ENCODE measurements around the gene EZR. TPM values are rescaled to one million over a fixed set of nuclear protein-coding genes. Genes with fewer than 3 reads are reported as not detected.

The EZR gene
- polyA plus RNA-seq, 2 of the 4 experiments (the other 2 are of a cell fraction), result 219 to 254 TPM

GRCh38 chr6:158847012-158847529, 27.9 kb upstream of the EZR start:
- ChIA-PET CTCF (interaction anchor here (1.3 kb wide), 1 partner anchor 123 kb away, joined by 3 read pairs; no protein-coding TSS in a partner anchor), POLR2A (interaction anchor here (1.0 kb wide), 1 partner anchor 28 kb away, joined by 3 read pairs; the partner anchor contains the start of gene EZR)
- Histone ChIP-seq H3K9me3 (no peaks in the 10 kb centered on the region), H3K27ac (peak overlapping the region in 1 of 2 experiments; percentile 92; a peak in 3 of 6 replicates), H3K4me1 (peaks cover 38% of the 10 kb centered on the region), H3K4me2 (no peak overlapping the region), H3K4me3 (no peak overlapping the region)
- no peak for ATAC-seq
- DNase-seq (ENCODE audit: low read depth in 1 of 2, low spot score in 1 of 2), result no peak
- no peak for FAIRE-seq
- TF ChIP-seq MAFK (IDR thresholded peaks at IDR 0.05; ENCODE audit: partially characterized antibody), result no peak
- no peak for TF ChIP-seq KDM1A (IDR thresholded peaks at IDR 0.05; ENCODE audit: low read depth)
- TF ChIP-seq EP300 (IDR thresholded peaks at IDR 0.05), result no peak
- TF ChIP-seq FOSL2 (IDR thresholded peaks at IDR 0.05), result no peak
- no peak for TF ChIP-seq FOSL2 (CRISPR knock-in tag; IDR thresholded peaks at IDR 0.05)
- no peak for TF ChIP-seq RCOR1 (IDR thresholded peaks at IDR 0.05; ENCODE audit: low read depth, low read length)
- TF ChIP-seq, protein P1, sequence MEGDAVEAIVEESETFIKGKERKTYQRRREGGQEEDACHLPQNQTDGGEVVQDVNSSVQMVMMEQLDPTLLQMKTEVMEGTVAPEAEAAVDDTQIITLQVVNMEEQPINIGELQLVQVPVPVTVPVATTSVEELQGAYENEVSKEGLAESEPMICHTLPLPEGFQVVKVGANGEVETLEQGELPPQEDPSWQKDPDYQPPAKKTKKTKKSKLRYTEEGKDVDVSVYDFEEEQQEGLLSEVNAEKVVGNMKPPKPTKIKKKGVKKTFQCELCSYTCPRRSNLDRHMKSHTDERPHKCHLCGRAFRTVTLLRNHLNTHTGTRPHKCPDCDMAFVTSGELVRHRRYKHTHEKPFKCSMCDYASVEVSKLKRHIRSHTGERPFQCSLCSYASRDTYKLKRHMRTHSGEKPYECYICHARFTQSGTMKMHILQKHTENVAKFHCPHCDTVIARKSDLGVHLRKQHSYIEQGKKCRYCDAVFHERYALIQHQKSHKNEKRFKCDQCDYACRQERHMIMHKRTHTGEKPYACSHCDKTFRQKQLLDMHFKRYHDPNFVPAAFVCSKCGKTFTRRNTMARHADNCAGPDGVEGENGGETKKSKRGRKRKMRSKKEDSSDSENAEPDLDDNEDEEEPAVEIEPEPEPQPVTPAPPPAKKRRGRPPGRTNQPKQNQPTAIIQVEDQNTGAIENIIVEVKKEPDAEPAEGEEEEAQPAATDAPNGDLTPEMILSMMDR (IDR thresholded peaks at IDR 0.05), result no peak
- no peak for TF ChIP-seq EHMT2 (IDR thresholded peaks at IDR 0.05; ENCODE audit: low read depth)
- no peak for TF ChIP-seq HEYL (CRISPR knock-in tag; IDR thresholded peaks at IDR 0.05)
- no peak for TF ChIP-seq CHD4 (IDR thresholded peaks at IDR 0.05; ENCODE audit: borderline replicate concordance)
- no peak for TF ChIP-seq HDAC2 (IDR thresholded peaks at IDR 0.05)
- no peak for TF ChIP-seq ZNF302 (CRISPR knock-in tag; IDR thresholded peaks at IDR 0.05)
- no peak for TF ChIP-seq SREBF2 (IDR thresholded peaks at IDR 0.05)
- no peak for TF ChIP-seq ZFP36 (IDR thresholded peaks at IDR 0.05; ENCODE audit: borderline replicate concordance, partially characterized antibody)
- WGBS (ENCODE audit: missing lambda C conversion rate), result 95% methylated on average over 11 of the region's 11 CpGs

DNA sequence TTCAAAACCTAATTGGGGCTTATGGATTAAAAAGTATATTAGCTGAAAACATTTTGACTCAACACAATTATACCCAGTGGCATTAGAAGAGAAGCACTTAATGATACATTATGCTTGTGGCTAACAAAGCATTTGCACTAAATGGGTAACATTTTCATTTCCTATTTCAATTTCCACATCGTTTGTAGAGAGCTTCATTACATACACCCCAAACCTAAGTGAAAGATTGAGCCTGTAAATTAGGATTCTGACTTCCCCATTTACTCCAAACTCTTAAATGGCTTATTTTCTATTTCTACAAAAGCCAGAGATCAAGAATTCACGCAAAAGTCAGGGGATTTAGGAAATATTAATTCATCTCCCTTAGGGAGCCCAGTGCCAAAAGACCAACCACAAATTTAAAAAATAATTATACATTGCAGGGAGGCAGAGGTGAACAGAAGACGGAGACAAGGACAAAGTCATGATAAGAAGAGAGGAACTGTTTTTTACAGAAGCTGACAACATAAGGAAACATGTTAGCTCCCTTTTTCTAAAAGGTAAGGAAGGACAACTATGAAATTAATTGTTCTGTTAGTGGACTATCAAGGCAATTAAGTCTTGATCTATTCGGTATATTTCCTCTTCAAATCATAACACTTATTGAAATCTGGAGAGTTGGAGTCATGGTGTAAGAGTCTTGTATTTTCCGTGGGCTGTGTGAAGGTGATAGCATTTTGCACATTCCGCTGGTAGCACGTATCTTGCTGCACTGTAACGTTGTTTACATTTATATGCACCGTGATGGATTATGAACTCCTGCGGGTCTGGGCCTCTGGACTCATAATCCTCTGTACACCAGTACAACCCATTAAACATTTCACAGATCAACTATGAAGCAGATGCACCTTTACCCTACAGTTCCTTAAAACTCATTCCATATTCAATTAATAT, 24.8 kb upstream of the EZR start:
- Histone ChIP-seq H3K4me3 (no peak overlapping the region), H3K4me2 (no peak overlapping the region), H3K4me1 (peaks cover 11% of the 10 kb centered on the region; the same call in 2 of the 3 replicates), H3K27ac (no peak overlapping the region), H3K9me3 (no peaks in the 10 kb centered on the region)
- DNase-seq (ENCODE audit: low read depth in 1 of 2, low spot score in 1 of 2) (no peak), FAIRE-seq (no peak), ATAC-seq (no peak)
- CTCF ChIA-PET, result interaction anchor here (0.6 to 1.5 kb wide), 3 partner anchors 9 to 25 kb away, joined by 3 to 4 read pairs (median 4); no protein-coding TSS in a partner anchor
- WGBS (ENCODE audit: missing lambda C conversion rate), result 74% methylated on average over 10 of the region's 10 CpGs
- TF ChIP-seq PHF8 (IDR thresholded peaks at IDR 0.05; ENCODE audit: borderline replicate concordance, low read depth) (no peak), EP300 (IDR thresholded peaks at IDR 0.05) (no peak), MAZ (IDR thresholded peaks at IDR 0.05; ENCODE audit: borderline replicate concordance, low read depth, low read length) (no peak), RARB (CRISPR knock-in tag; IDR thresholded peaks at IDR 0.05) (no peak), EHMT2 (IDR thresholded peaks at IDR 0.05; ENCODE audit: low read depth) (no peak), BCL3 (IDR thresholded peaks at IDR 0.05) (no peak), HOXB13 (CRISPR knock-in tag; IDR thresholded peaks at IDR 0.05; ENCODE audit: low read depth) (no peak), ESRRA (IDR thresholded peaks at IDR 0.05; ENCODE audit: borderline replicate concordance, low read length) (no peak), KDM5A (IDR thresholded peaks at IDR 0.05) (no peak), HOXB5 (CRISPR knock-in tag; IDR thresholded peaks at IDR 0.05) (no peak), RNF2 (IDR thresholded peaks at IDR 0.05; ENCODE audit: borderline replicate concordance, low read depth) (no peak), MAFK (IDR thresholded peaks at IDR 0.05; ENCODE audit: partially characterized antibody) (no peak), POLR2A (IDR thresholded peaks at IDR 0.05; ENCODE audit: low read length) (no peak), HDAC2 (IDR thresholded peaks at IDR 0.05) (no peak)
- TF ChIP-seq, protein P2, sequence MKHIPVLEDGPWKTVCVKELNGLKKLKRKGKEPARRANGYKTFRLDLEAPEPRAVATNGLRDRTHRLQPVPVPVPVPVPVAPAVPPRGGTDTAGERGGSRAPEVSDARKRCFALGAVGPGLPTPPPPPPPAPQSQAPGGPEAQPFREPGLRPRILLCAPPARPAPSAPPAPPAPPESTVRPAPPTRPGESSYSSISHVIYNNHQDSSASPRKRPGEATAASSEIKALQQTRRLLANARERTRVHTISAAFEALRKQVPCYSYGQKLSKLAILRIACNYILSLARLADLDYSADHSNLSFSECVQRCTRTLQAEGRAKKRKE (CRISPR knock-in tag; IDR thresholded peaks at IDR 0.05; ENCODE audit: low read depth), result no peak
- POLR2A ChIA-PET, result no interaction called here

All from A549 (cell line).